HUES64 (cell line): ENCODE measurements around the gene CDH13.

Experiments used
- H3K27ac ChIP-seq: 2 replicates; pipeline ENCODE4 v1.7.0; 2013; ENCODE audit warnings: low read depth, low read length, inconsistent platforms
- H3K27me3 ChIP-seq: 2 replicates; pipeline ENCODE4 v1.6.1; 2013; ENCODE audit warnings: mild to moderate bottlenecking, low read length; ENCODE audit not compliant: insufficient read depth
- H3K36me3 ChIP-seq: 2 replicates; pipeline ENCODE4 v1.6.1; 2013; ENCODE audit warnings: mild to moderate bottlenecking, low read length; ENCODE audit not compliant: insufficient read depth
- H3K4me1 ChIP-seq: 2 replicates; pipeline ENCODE4 v1.6.1; 2013; ENCODE audit warnings: mild to moderate bottlenecking, low read length, moderate library complexity; ENCODE audit not compliant: insufficient read depth
- H3K4me3 ChIP-seq: 2 replicates; pipeline ENCODE4 v1.5.1; 2013; ENCODE audit warnings: mild to moderate bottlenecking, low read length, moderate library complexity
- H3K9ac ChIP-seq: 2 replicates; pipeline ENCODE4 v1.6.1; 2013; ENCODE audit warnings: mild to moderate bottlenecking, low read depth, low read length
- H3K9me3 ChIP-seq: 2 replicates; pipeline ENCODE4 v1.6.1; 2013; ENCODE audit warnings: low read depth, low read length; ENCODE audit not compliant: insufficient read depth
- WGBS: fragments of 150-250, 120-280 bp; methylation state at CpG from one replicate; pipeline ENCODE4 v1.1.7; 2013; ENCODE audit warnings: missing lambda C conversion rate; 5-methylcytosine and 5-hydroxymethylcytosine counted together

The CDH13 gene

GRCh38 chr16:82750068-82750467 is 123.3 kb downstream of the CDH13 start:
- Histone ChIP-seq H3K9ac (no peak overlapping the region), H3K27me3 (no peaks in the 10 kb centered on the region), H3K9me3 (no peaks in the 10 kb centered on the region), H3K27ac (no peak overlapping the region), H3K4me1 (peaks cover 16% of the 10 kb centered on the region), H3K36me3 (no peaks in the 10 kb centered on the region), H3K4me3 (no peak overlapping the region)
- WGBS = 89% methylated on average over 3 of the region's 3 CpGs

GRCh38 chr16:82751020-82751419 is 124.3 kb downstream of the CDH13 start:
- H3K9ac ChIP-seq = no peak overlapping the region
- H3K27me3 ChIP-seq = no peaks in the 10 kb centered on the region
- no CpG with 5 or more reads among the region's 2 CpGs for WGBS
- no peaks in the 10 kb centered on the region for H3K36me3 ChIP-seq
- H3K9me3 ChIP-seq = no peaks in the 10 kb centered on the region
- no peak overlapping the region for H3K4me3 ChIP-seq
- no peak overlapping the region for H3K27ac ChIP-seq
- peaks cover 19% of the 10 kb centered on the region for H3K4me1 ChIP-seq

GRCh38 chr16:82752172-82752571 is 125.4 kb downstream of the CDH13 start:
- no peaks in the 10 kb centered on the region for H3K27me3 ChIP-seq
- no peaks in the 10 kb centered on the region for H3K9me3 ChIP-seq
- no peak overlapping the region for H3K4me3 ChIP-seq
- no peak overlapping the region for H3K27ac ChIP-seq
- peaks cover 17% of the 10 kb centered on the region for H3K4me1 ChIP-seq
- H3K36me3 ChIP-seq = no peaks in the 10 kb centered on the region
- 97% methylated on average over 5 of the region's 5 CpGs for WGBS
- no peak overlapping the region for H3K9ac ChIP-seq

GRCh38 chr16:82753821-82754220 is 127.1 kb downstream of the CDH13 start:
- H3K36me3 ChIP-seq = no peaks in the 10 kb centered on the region
- WGBS = 95% methylated on average over 4 of the region's 4 CpGs
- no peaks in the 10 kb centered on the region for H3K27me3 ChIP-seq
- no peaks in the 10 kb centered on the region for H3K9me3 ChIP-seq
- no peak overlapping the region for H3K27ac ChIP-seq
- peaks cover 13% of the 10 kb centered on the region for H3K4me1 ChIP-seq
- H3K4me3 ChIP-seq = no peak overlapping the region
- H3K9ac ChIP-seq = no peak overlapping the region

- WGBS = 99% methylated on average over 3 of the region's 3 CpGs
- no peak overlapping the region for H3K27ac ChIP-seq
Measured at GRCh38 chr16:82754716-82755513, 128.1 kb downstream of the CDH13 start.

GRCh38 chr16:82755570-82756282 is 129.0 kb downstream of the CDH13 start:
- 76% methylated on average over 3 of the region's 4 CpGs for WGBS
- H3K4me1 ChIP-seq = peaks cover 18% of the 10 kb centered on the region

More at GRCh38 chr16:82754716-82755513, 128.1 kb downstream of the CDH13 start:
- no peaks in the 10 kb centered on the region for H3K9me3 ChIP-seq
- H3K4me3 ChIP-seq = no peak overlapping the region
- H3K4me1 ChIP-seq = peaks cover 18% of the 10 kb centered on the region
- H3K27me3 ChIP-seq = no peaks in the 10 kb centered on the region
- H3K36me3 ChIP-seq = no peaks in the 10 kb centered on the region
- H3K9ac ChIP-seq = no peak overlapping the region

GRCh38 chr16:82756283-82756599 is 129.5 kb downstream of the CDH13 start:
- no peak overlapping the region for H3K4me3 ChIP-seq
- peaks cover 18% of the 10 kb centered on the region for H3K4me1 ChIP-seq
- H3K9ac ChIP-seq = no peak overlapping the region
- H3K36me3 ChIP-seq = no peaks in the 10 kb centered on the region
- no peaks in the 10 kb centered on the region for H3K9me3 ChIP-seq
- H3K27me3 ChIP-seq = no peaks in the 10 kb centered on the region
- WGBS = 45% methylated on average over 3 of the region's 3 CpGs
- H3K27ac ChIP-seq = no peak overlapping the region

More at GRCh38 chr16:82755570-82756282, 129.0 kb downstream of the CDH13 start:
- H3K36me3 ChIP-seq = no peaks in the 10 kb centered on the region
- H3K27ac ChIP-seq = no peak overlapping the region
- H3K9ac ChIP-seq = no peak overlapping the region
- no peaks in the 10 kb centered on the region for H3K27me3 ChIP-seq
- H3K9me3 ChIP-seq = no peaks in the 10 kb centered on the region
- no peak overlapping the region for H3K4me3 ChIP-seq

- no peak overlapping the region for H3K27ac ChIP-seq
- WGBS = 93% methylated on average over 4 of the region's 4 CpGs
- H3K36me3 ChIP-seq = no peaks in the 10 kb centered on the region
- H3K9ac ChIP-seq = no peak overlapping the region
- no peaks in the 10 kb centered on the region for H3K9me3 ChIP-seq
- H3K4me1 ChIP-seq = peaks cover 18% of the 10 kb centered on the region
- H3K4me3 ChIP-seq = no peak overlapping the region
- no peaks in the 10 kb centered on the region for H3K27me3 ChIP-seq
Measured at GRCh38 chr16:82758406-82758805, 131.6 kb downstream of the CDH13 start.

GRCh38 chr16:82758904-82759303 is 132.1 kb downstream of the CDH13 start:
- WGBS = 56% methylated on average over 2 of the region's 2 CpGs
- H3K9me3 ChIP-seq = no peaks in the 10 kb centered on the region
- peaks cover 18% of the 10 kb centered on the region for H3K4me1 ChIP-seq
- H3K27me3 ChIP-seq = no peaks in the 10 kb centered on the region
- no peak overlapping the region for H3K27ac ChIP-seq
- no peak overlapping the region for H3K4me3 ChIP-seq
- no peaks in the 10 kb centered on the region for H3K36me3 ChIP-seq
- no peak overlapping the region for H3K9ac ChIP-seq

- Histone ChIP-seq H3K9ac (no peak overlapping the region), H3K36me3 (no peaks in the 10 kb centered on the region), H3K27me3 (no peaks in the 10 kb centered on the region), H3K27ac (no peak overlapping the region), H3K9me3 (no peaks in the 10 kb centered on the region), H3K4me1 (peaks cover 13% of the 10 kb centered on the region), H3K4me3 (no peak overlapping the region)
- WGBS = 99% methylated on average over 4 of the region's 4 CpGs
Measured at GRCh38 chr16:82761236-82761635, 134.5 kb downstream of the CDH13 start.

- H3K4me3 ChIP-seq = no peak overlapping the region
- peaks cover 8% of the 10 kb centered on the region; the same call in 1 of the 2 replicates for H3K4me1 ChIP-seq
- no peak overlapping the region for H3K9ac ChIP-seq
- WGBS = 90% methylated on average over 2 of the region's 3 CpGs
- H3K36me3 ChIP-seq = no peaks in the 10 kb centered on the region
- no peaks in the 10 kb centered on the region for H3K9me3 ChIP-seq
- H3K27me3 ChIP-seq = no peaks in the 10 kb centered on the region
- no peak overlapping the region for H3K27ac ChIP-seq
Measured at GRCh38 chr16:82761858-82762257, 135.1 kb downstream of the CDH13 start.
